Neuronal stem cell (in vitro differentiated cells): ENCODE measurements around the gene INTS3.

Source experiments
- DNase-seq: peaks from one replicate; pipeline ENCODE4 v3.0.0-alpha.2; 2013; ENCODE audit warnings: low spot score
- H2AFZ ChIP-seq: one replicate; pipeline ENCODE4 v1.6.1; 2013; ENCODE audit warnings: mild to moderate bottlenecking, low read length, inconsistent platforms
- H2AK5ac ChIP-seq: 2 replicates; pipeline ENCODE4 v1.6.1; 2013; ENCODE audit warnings: low read depth, mild to moderate bottlenecking, inconsistent platforms, low read length, moderate library complexity, mixed read lengths
- H2BK120ac ChIP-seq: 2 replicates; pipeline ENCODE4 v1.6.1; 2013; ENCODE audit warnings: low read depth, mild to moderate bottlenecking, inconsistent platforms, low read length, moderate library complexity, mixed read lengths
- H2BK12ac ChIP-seq: one replicate; pipeline ENCODE4 v1.6.1; 2013; ENCODE audit warnings: low read length, inconsistent platforms
- H2BK15ac ChIP-seq: 2 replicates; pipeline ENCODE4 v1.6.1; 2013; ENCODE audit warnings: mild to moderate bottlenecking, low read length, inconsistent platforms, mixed read lengths
- H2BK5ac ChIP-seq: one replicate; pipeline ENCODE4 v1.6.1; 2013; ENCODE audit warnings: inconsistent platforms, mild to moderate bottlenecking, low read length, moderate library complexity
- H3K14ac ChIP-seq: one replicate; pipeline ENCODE4 v1.6.1; 2013; ENCODE audit warnings: low read length, inconsistent platforms
- H3K18ac ChIP-seq: 2 replicates; pipeline ENCODE4 v1.6.1; 2013; ENCODE audit warnings: low read length, inconsistent platforms
- H3K23ac ChIP-seq: 2 replicates; pipeline ENCODE4 v1.6.1; 2013; ENCODE audit warnings: low read depth, mild to moderate bottlenecking, mixed read lengths, low read length, inconsistent platforms; ENCODE audit not compliant: poor library complexity
- H3K27ac ChIP-seq: replicated peaks from 3 replicates; pipeline ENCODE4 v1.5.1; 2013; ENCODE audit warnings: low read length, inconsistent platforms
- H3K27me3 ChIP-seq, 3 experiments: 2 replicates each; pipeline ENCODE4 v1.6.1; 2013; ENCODE audit warnings: low read length in 3 of 3, mild to moderate bottlenecking in 2 of 3, inconsistent platforms in 1 of 3, low read depth in 1 of 3, mixed read lengths in 1 of 3, moderate library complexity in 1 of 3; ENCODE audit not compliant: control insufficient read depth in 3 of 3, insufficient read depth in 3 of 3
- H3K36me3 ChIP-seq, 2 donors: replicated peaks in 1 of 2; 2 replicates each; pipeline ENCODE4 v1.6.1; 2013; ENCODE audit warnings: low read length in 2 of 2; ENCODE audit not compliant: control insufficient read depth in 2 of 2, insufficient read depth in 2 of 2
- H3K4ac ChIP-seq: 2 replicates; pipeline ENCODE4 v1.6.1; 2013; ENCODE audit warnings: inconsistent platforms, mild to moderate bottlenecking, low read length, moderate library complexity
- H3K4me1 ChIP-seq, 2 donors: 1 replicate in 1 of 2; 2 replicates in 1 of 2; pipeline ENCODE4 v1.6.1; 2013; ENCODE audit warnings: low read length in 2 of 2, low read depth in 1 of 2; ENCODE audit not compliant: control insufficient read depth in 2 of 2, insufficient read depth in 1 of 2
- H3K4me2 ChIP-seq: one replicate; pipeline ENCODE4 v1.6.1; 2013; ENCODE audit warnings: mild to moderate bottlenecking, low read length, inconsistent platforms; ENCODE audit not compliant: insufficient read depth, poor library complexity, severe bottlenecking
- H3K4me3 ChIP-seq, 2 donors: 2 replicates each; pipeline ENCODE4 v1.5.1; 2013; ENCODE audit warnings: low read length in 2 of 2, mild to moderate bottlenecking in 2 of 2, inconsistent platforms in 1 of 2, moderate library complexity in 1 of 2
- H3K79me1 ChIP-seq: one replicate; pipeline ENCODE4 v1.6.1; 2013; ENCODE audit warnings: low read depth, mild to moderate bottlenecking, inconsistent platforms, low read length, moderate library complexity
- H3K9ac ChIP-seq: one replicate; pipeline ENCODE4 v1.6.1; 2013; ENCODE audit warnings: mild to moderate bottlenecking, low read depth, low read length, inconsistent platforms; ENCODE audit not compliant: poor library complexity
- H3K9me3 ChIP-seq, 2 donors: replicated peaks in 1 of 2; 2 replicates each; pipeline versions ENCODE3 to v1.6.1; 2013; ENCODE audit warnings: low read length in 2 of 2, mild to moderate bottlenecking in 2 of 2, inconsistent platforms in 1 of 2, low read depth in 1 of 2, mixed read lengths in 1 of 2, moderate library complexity in 1 of 2; ENCODE audit not compliant: control insufficient read depth in 2 of 2, insufficient read depth in 1 of 2
- H4K8ac ChIP-seq: one replicate; pipeline ENCODE4 v1.6.1; 2013; ENCODE audit warnings: low read depth, mild to moderate bottlenecking, inconsistent platforms, low read length, moderate library complexity
- H4K91ac ChIP-seq: one replicate; pipeline ENCODE4 v1.6.1; 2013; ENCODE audit warnings: low read length, low read depth, mild to moderate bottlenecking, inconsistent platforms; ENCODE audit not compliant: poor library complexity
- WGBS, 2 donors: extraction: QIAGEN DNeasy Blood & Tissue Kit; methylation state at CpG; one replicate each; pipeline ENCODE4 v1.1.7; 2013; ENCODE audit warnings: missing lambda C conversion rate in 2 of 2, mixed read lengths in 1 of 2; ENCODE audit not compliant: insufficient read length in 2 of 2, insufficient replicate concordance in 1 of 2; ENCODE audit errors: extremely low coverage in 2 of 2; 5-methylcytosine and 5-hydroxymethylcytosine counted together

INTS3 gene

GRCh38 chr1:153746174-153746573 is 18.3 kb downstream of the INTS3 start:
- DNase-seq: no peak
- H2BK15ac ChIP-seq: no peak overlapping the region
- WGBS, 2 donors: no CpG with 5 or more reads among the region's 13 CpGs
- no peak overlapping the region for H4K91ac ChIP-seq
- no peak overlapping the region for H3K4me2 ChIP-seq
- no peak overlapping the region for H2BK5ac ChIP-seq
- H3K4me3 ChIP-seq: no peak overlapping the region
- H2BK120ac ChIP-seq: no peak overlapping the region
- peaks cover 21 to 98% of the 10 kb centered on the region in 2 donors for H3K36me3 ChIP-seq
- no peak overlapping the region for H2BK12ac ChIP-seq
- no peak overlapping the region for H3K4ac ChIP-seq
- H3K27me3 ChIP-seq: no peaks in the 10 kb centered on the region
- H3K23ac ChIP-seq: no peak overlapping the region
- peak overlapping the region; percentile 1 for H3K27ac ChIP-seq
- H4K8ac ChIP-seq: no peak overlapping the region
- H3K18ac ChIP-seq: no peak overlapping the region
- no peak overlapping the region for H2AFZ ChIP-seq
- H3K14ac ChIP-seq: no peak overlapping the region
- no peak overlapping the region for H3K9ac ChIP-seq
- no peaks in the 10 kb centered on the region for H3K9me3 ChIP-seq
- H3K4me1 ChIP-seq: peaks cover 0 to 15% of the 10 kb centered on the region in 2 donors
- no peak overlapping the region for H2AK5ac ChIP-seq
- H3K79me1 ChIP-seq: no peaks in the 10 kb centered on the region

GRCh38 chr1:153748903-153749302 is 21.1 kb downstream of the INTS3 start:
- H3K27ac ChIP-seq: no peak overlapping the region
- H3K4ac ChIP-seq: no peak overlapping the region
- no peaks in the 10 kb centered on the region for H3K27me3 ChIP-seq
- H3K9ac ChIP-seq: no peak overlapping the region
- H3K18ac ChIP-seq: no peak overlapping the region
- H3K9me3 ChIP-seq: no peaks in the 10 kb centered on the region
- H4K91ac ChIP-seq: no peak overlapping the region
- no peak overlapping the region for H2BK15ac ChIP-seq
- H2AK5ac ChIP-seq: no peak overlapping the region
- no peaks in the 10 kb centered on the region for H3K79me1 ChIP-seq
- H3K4me1 ChIP-seq: peaks cover 0 to 15% of the 10 kb centered on the region in 2 donors
- no peak overlapping the region for H2BK120ac ChIP-seq
- no peak for DNase-seq
- H2BK12ac ChIP-seq: no peak overlapping the region
- no peak overlapping the region for H3K14ac ChIP-seq
- H3K23ac ChIP-seq: no peak overlapping the region
- peaks cover 19 to 98% of the 10 kb centered on the region in 2 donors for H3K36me3 ChIP-seq
- no peak overlapping the region for H3K4me3 ChIP-seq
- WGBS, 2 donors: no CpG with 5 or more reads among the region's 2 CpGs
- no peak overlapping the region for H2BK5ac ChIP-seq
- H4K8ac ChIP-seq: no peak overlapping the region
- no peak overlapping the region for H2AFZ ChIP-seq
- H3K4me2 ChIP-seq: no peak overlapping the region

GRCh38 chr1:153749408-153750005 is 21.7 kb downstream of the INTS3 start:
- Histone ChIP-seq H3K4ac (no peak overlapping the region), H3K79me1 (no peaks in the 10 kb centered on the region), H2BK120ac (no peak overlapping the region), H3K27me3 (no peaks in the 10 kb centered on the region), H2BK12ac (no peak overlapping the region), H4K91ac (no peak overlapping the region), H3K9ac (no peak overlapping the region), H2BK5ac (no peak overlapping the region), H2AFZ (no peak overlapping the region), H3K36me3 (peaks cover 24 to 98% of the 10 kb centered on the region in 2 donors), H3K4me3 (no peak overlapping the region), H2BK15ac (no peak overlapping the region), H3K9me3 (no peaks in the 10 kb centered on the region), H2AK5ac (no peak overlapping the region), H4K8ac (no peak overlapping the region), H3K14ac (no peak overlapping the region), H3K4me1 (peaks cover 0 to 15% of the 10 kb centered on the region in 2 donors), H3K23ac (no peak overlapping the region), H3K4me2 (no peak overlapping the region), H3K18ac (no peak overlapping the region), H3K27ac (peak overlapping the region; percentile 17)
- DNase-seq: peak; percentile 65
- WGBS, 2 donors: no CpG with 5 or more reads among the region's 6 CpGs

- H3K36me3 ChIP-seq: peaks cover 26 to 99% of the 10 kb centered on the region in 2 donors
- peak; percentile 38 for DNase-seq
- no peak overlapping the region for H3K18ac ChIP-seq
- no peak overlapping the region for H3K9ac ChIP-seq
- no peak overlapping the region for H3K4me3 ChIP-seq
- no peak overlapping the region for H2BK120ac ChIP-seq
- no peak overlapping the region for H2BK5ac ChIP-seq
- no peak overlapping the region for H4K91ac ChIP-seq
- no peak overlapping the region for H2BK15ac ChIP-seq
- no peaks in the 10 kb centered on the region for H3K79me1 ChIP-seq
- no peak overlapping the region for H2AFZ ChIP-seq
- no peaks in the 10 kb centered on the region for H3K9me3 ChIP-seq
- H2BK12ac ChIP-seq: no peak overlapping the region
- WGBS, 2 donors: no CpG with 5 or more reads among the region's 6 CpGs
- H3K4ac ChIP-seq: no peak overlapping the region
- H3K27ac ChIP-seq: peak overlapping the region; percentile 18
- no peak overlapping the region for H3K23ac ChIP-seq
- no peak overlapping the region for H4K8ac ChIP-seq
- H3K4me1 ChIP-seq: peaks cover 0 to 15% of the 10 kb centered on the region in 2 donors
- no peak overlapping the region for H3K4me2 ChIP-seq
- no peak overlapping the region for H3K14ac ChIP-seq
- H2AK5ac ChIP-seq: no peak overlapping the region
- H3K27me3 ChIP-seq: no peaks in the 10 kb centered on the region
Measured at GRCh38 chr1:153750026-153750995, 22.5 kb downstream of the INTS3 start.
